GM19238 (cell line): ENCODE measurements around the gene SETBP1.

ENCODE experiments used
- DNase-seq: peaks from one replicate; pipeline ENCODE4 v3.0.0; 2011; ENCODE audit warnings: low spot score; ENCODE audit not compliant: insufficient read length

Gene SETBP1

GRCh38 chr18:44897816-44898215 is 217.1 kb downstream of the SETBP1 start:
- DNase-seq: no peak

- DNase-seq: no peak
These were observed 217.8 kb downstream of the SETBP1 start for GRCh38 chr18:44898498-44898897.

GRCh38 chr18:44899832-44900231 is 219.1 kb downstream of the SETBP1 start:
- DNase-seq: no peak

- DNase-seq: no peak
These were observed 219.9 kb downstream of the SETBP1 start for GRCh38 chr18:44900627-44901026.

GRCh38 chr18:44901283-44901682 is 220.6 kb downstream of the SETBP1 start:
- DNase-seq: no peak

GRCh38 chr18:44903327-44903726 is 222.6 kb downstream of the SETBP1 start:
- DNase-seq: no peak

GRCh38 chr18:44904768-44905167 is 224.1 kb downstream of the SETBP1 start:
- no peak for DNase-seq

GRCh38 chr18:44909191-44909719 is 228.6 kb downstream of the SETBP1 start:
- no peak for DNase-seq

- DNase-seq: no peak
These were observed 230.6 kb downstream of the SETBP1 start for GRCh38 chr18:44911260-44911659.

GRCh38 chr18:44911773-44912172 is 231.1 kb downstream of the SETBP1 start:
- DNase-seq: no peak

- DNase-seq: no peak
These were observed 232.2 kb downstream of the SETBP1 start for GRCh38 chr18:44912740-44913478.

GRCh38 chr18:44914028-44914427 is 233.3 kb downstream of the SETBP1 start:
- DNase-seq: no peak

GRCh38 chr18:44915213-44915612 is 234.5 kb downstream of the SETBP1 start:
- DNase-seq: no peak

- DNase-seq: no peak
These were observed 235.0 kb downstream of the SETBP1 start for GRCh38 chr18:44915661-44916060.

- DNase-seq: no peak
These were observed 235.9 kb downstream of the SETBP1 start for GRCh38 chr18:44916429-44917207.

GRCh38 chr18:44917216-44918141 is 236.8 kb downstream of the SETBP1 start:
- DNase-seq: no peak

- no peak for DNase-seq
These were observed 237.4 kb downstream of the SETBP1 start for GRCh38 chr18:44918142-44918476.

GRCh38 chr18:44920441-44920840 is 239.8 kb downstream of the SETBP1 start:
- no peak for DNase-seq

GRCh38 chr18:44921974-44922373 is 241.3 kb downstream of the SETBP1 start:
- DNase-seq: no peak

GRCh38 chr18:44922968-44923367 is 242.3 kb downstream of the SETBP1 start:
- DNase-seq: no peak

- no peak for DNase-seq
These were observed 244.3 kb downstream of the SETBP1 start for GRCh38 chr18:44924785-44925499.
